GM23338 (cell line): ENCODE results near the gene LDB3. TPM values are rescaled to one million over a fixed set of nuclear protein-coding genes. Genes with fewer than 3 reads are reported as not detected.

Source experiments
- ATAC-seq: fragments of 200-7000 bp; cut with Tn5 transposase; 3 replicates; pipeline ENCODE4 v1.9.1; 2020
- DNase-seq: peaks from one replicate; pipeline ENCODE4 v3.0.0-alpha.2; 2015; ENCODE audit warnings: low spot score
- H2AFZ ChIP-seq: fragments of 200-600 bp; sonication (generic); 2 replicates; pipeline ENCODE4 v1.8.0; 2016; ENCODE audit warnings: antibody characterized with exemption, mild to moderate bottlenecking, moderate library complexity
- H3F3A ChIP-seq: fragments of 200-600 bp; sonication (generic); replicated peaks from 2 replicates; pipeline ENCODE4 v1.8.0; 2017; ENCODE audit warnings: antibody characterized with exemption, mixed run types, low read depth
- H3K27ac ChIP-seq: fragments of 200-600 bp; sonication (generic); 2 replicates; pipeline ENCODE4 v1.6.1; 2016; ENCODE audit warnings: low read depth
- H3K27me3 ChIP-seq: fragments of 200-600 bp; sonication (generic); 2 replicates; pipeline ENCODE4 v1.8.0; 2016; ENCODE audit warnings: mild to moderate bottlenecking, mixed run types, moderate library complexity; ENCODE audit not compliant: insufficient read depth
- H3K36me3 ChIP-seq: fragments of 200-600 bp; sonication (generic); 2 replicates; pipeline ENCODE4 v1.8.0; 2016; ENCODE audit warnings: mild to moderate bottlenecking; ENCODE audit not compliant: insufficient read depth
- H3K4me1 ChIP-seq: fragments of 200-600 bp; sonication (generic); 2 replicates; pipeline ENCODE4 v1.8.0; 2016; ENCODE audit warnings: mild to moderate bottlenecking, moderate library complexity; ENCODE audit not compliant: insufficient read depth
- H3K4me2 ChIP-seq: fragments of 200-600 bp; sonication (generic); 2 replicates; pipeline ENCODE4 v1.7.1; 2017; ENCODE audit warnings: mixed run types
- H3K4me3 ChIP-seq: fragments of 200-600 bp; sonication (generic); 2 replicates; pipeline ENCODE4 v1.6.1; 2016; ENCODE audit warnings: mixed run types
- H3K79me2 ChIP-seq: fragments of 200-600 bp; sonication (generic); replicated peaks from 2 replicates; pipeline ENCODE4 v1.8.0; 2017; ENCODE audit warnings: mild to moderate bottlenecking; ENCODE audit not compliant: insufficient read depth
- H3K9me2 ChIP-seq: fragments of 200-600 bp; sonication (generic); 2 replicates; pipeline ENCODE4 v1.8.0; 2017; ENCODE audit not compliant: insufficient read depth
- H4K20me1 ChIP-seq: fragments of 200-600 bp; sonication (generic); replicated peaks from 2 replicates; pipeline ENCODE4 v1.8.0; 2017; ENCODE audit warnings: mild to moderate bottlenecking; ENCODE audit not compliant: insufficient read depth
- H3K27ac Mint-ChIP-seq: 2 replicates; pipeline ENCODE4 v1.8.0; 2020; ENCODE audit warnings: inconsistent platforms, mild to moderate bottlenecking, moderate library complexity, mixed read lengths
- H3K27me3 Mint-ChIP-seq: 3 replicates; pipeline ENCODE4 v1.8.0; 2022; ENCODE audit warnings: low read depth, mild to moderate bottlenecking, moderate library complexity, mixed read lengths, inconsistent platforms; ENCODE audit not compliant: insufficient read depth, poor library complexity
- H3K36me3 Mint-ChIP-seq: 3 replicates; pipeline ENCODE4 v1.8.0; 2021; ENCODE audit warnings: low read depth, mild to moderate bottlenecking, inconsistent platforms, moderate library complexity, mixed read lengths
- H3K4me1 Mint-ChIP-seq: 3 replicates; pipeline ENCODE4 v1.8.0; 2020; ENCODE audit warnings: mild to moderate bottlenecking, inconsistent platforms, mixed read lengths
- H3K4me3 Mint-ChIP-seq: 3 replicates; pipeline ENCODE4 v1.8.0; 2021; ENCODE audit warnings: moderate library complexity, mild to moderate bottlenecking, inconsistent platforms, mixed read lengths
- H3K9me3 Mint-ChIP-seq: 3 replicates; pipeline ENCODE4 v1.8.0; 2020; ENCODE audit warnings: moderate library complexity, mild to moderate bottlenecking, inconsistent platforms, mixed read lengths
- CREB1 ChIP-seq: fragments of 250-450 bp; sonication (Bioruptor Pico); IDR thresholded peaks from 2 replicates; pipeline ENCODE4 v1.5.0; 2020; ENCODE audit warnings: low read depth, mild to moderate bottlenecking, moderate library complexity
- EZH2phosphoT487 ChIP-seq: fragments of 200-600 bp; sonication (generic); IDR thresholded peaks from one replicate; pipeline ENCODE4 v1.8.1; 2018; ENCODE audit warnings: antibody characterized with exemption; ENCODE audit not compliant: unreplicated experiment
- JUNB ChIP-seq: IDR thresholded peaks from one replicate; pipeline ENCODE4 v1.6.1; 2016; ENCODE audit warnings: antibody characterized with exemption; ENCODE audit not compliant: unreplicated experiment
- POLR2AphosphoS5 ChIP-seq: IDR thresholded peaks from 2 replicates; pipeline ENCODE4 v1.6.1; 2016; ENCODE audit warnings: antibody characterized with exemption, low read depth
- STAT1 ChIP-seq: IDR thresholded peaks from one replicate; pipeline ENCODE4 v1.6.1; 2016; ENCODE audit warnings: antibody characterized with exemption; ENCODE audit not compliant: unreplicated experiment
- ZNF114 ChIP-seq: fragments of 250-450 bp; sonication (Bioruptor Pico); IDR thresholded peaks from 2 replicates; pipeline ENCODE4 v1.5.0; 2020; ENCODE audit warnings: mild to moderate bottlenecking, moderate library complexity
- ZNF331 ChIP-seq: fragments of 250-450 bp; sonication (Bioruptor Pico); IDR thresholded peaks from 2 replicates; pipeline ENCODE4 v1.5.0; 2020; ENCODE audit warnings: low read depth, mild to moderate bottlenecking, moderate library complexity
- ZNF462 ChIP-seq: fragments of 250-450 bp; sonication (Bioruptor Pico); IDR thresholded peaks from 2 replicates; pipeline ENCODE4 v1.5.0; 2020; ENCODE audit warnings: mild to moderate bottlenecking, moderate library complexity
- polyA plus RNA-seq: library from polyadenylated mRNA; unstranded; fragments of >200 nt; fragmentation: Nextera tagmentation; extraction: Ambion mirVana; gene quantifications from 2 replicates; pipeline ENCODE4 v1.2.1, GENCODE V29; 2016
- total RNA-seq: library from RNA; depleted of rRNA; stranded (reverse); fragments of >200 nt; shearing (Covaris generic); gene quantifications from 2 replicates; pipeline ENCODE4 v1.2.3, GENCODE V29; 2014
- TF ChIP-seq, protein P1 (sequence below): IDR thresholded peaks from 2 replicates; pipeline ENCODE4 v1.6.1; 2016; ENCODE audit warnings: antibody characterized with exemption

LDB3 gene
- total and polyA plus RNA-seq, 2 experiments from 2014 or later = 0.14 to 0.16 TPM

- TF ChIP-seq, protein P1, sequence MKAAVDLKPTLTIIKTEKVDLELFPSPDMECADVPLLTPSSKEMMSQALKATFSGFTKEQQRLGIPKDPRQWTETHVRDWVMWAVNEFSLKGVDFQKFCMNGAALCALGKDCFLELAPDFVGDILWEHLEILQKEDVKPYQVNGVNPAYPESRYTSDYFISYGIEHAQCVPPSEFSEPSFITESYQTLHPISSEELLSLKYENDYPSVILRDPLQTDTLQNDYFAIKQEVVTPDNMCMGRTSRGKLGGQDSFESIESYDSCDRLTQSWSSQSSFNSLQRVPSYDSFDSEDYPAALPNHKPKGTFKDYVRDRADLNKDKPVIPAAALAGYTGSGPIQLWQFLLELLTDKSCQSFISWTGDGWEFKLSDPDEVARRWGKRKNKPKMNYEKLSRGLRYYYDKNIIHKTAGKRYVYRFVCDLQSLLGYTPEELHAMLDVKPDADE = no peak
Measured at GRCh38 chr10:86765548-86765947, 97.2 kb downstream of the LDB3 start (continued).

GRCh38 chr10:86768412-86769062 lies 100.2 kb downstream of the LDB3 start:
- Histone ChIP-seq H4K20me1 (peaks cover 58% of the 10 kb centered on the region), H3K9me2 (no peaks in the 10 kb centered on the region), H3K4me3 (no peak overlapping the region), H3F3A (no peaks in the 10 kb centered on the region), H3K4me2 (peak overlapping the region; percentile 52), H3K36me3 (no peaks in the 10 kb centered on the region), H3K27me3 (no peaks in the 10 kb centered on the region), H2AFZ (no peak overlapping the region), H3K4me1 (peaks cover 53% of the 10 kb centered on the region), H3K79me2 (peaks cover 100% of the 10 kb centered on the region), H3K27ac (no peak overlapping the region)
- H3K4me1 Mint-ChIP-seq = peaks cover 52% of the 10 kb centered on the region
- ATAC-seq (no peak), DNase-seq (no peak)
- H3K9me3 Mint-ChIP-seq = no peaks in the 10 kb centered on the region
- H3K27ac Mint-ChIP-seq = peak overlapping the region; percentile 87; the same call in 1 of the 2 replicates
- H3K27me3 Mint-ChIP-seq = no peaks in the 10 kb centered on the region
- H3K36me3 Mint-ChIP-seq = no peaks in the 10 kb centered on the region
- TF ChIP-seq EZH2phosphoT487 (no peak), ZNF114 (no peak)
- H3K4me3 Mint-ChIP-seq = no peak overlapping the region; the same call in 2 of the 3 replicates

DNA sequence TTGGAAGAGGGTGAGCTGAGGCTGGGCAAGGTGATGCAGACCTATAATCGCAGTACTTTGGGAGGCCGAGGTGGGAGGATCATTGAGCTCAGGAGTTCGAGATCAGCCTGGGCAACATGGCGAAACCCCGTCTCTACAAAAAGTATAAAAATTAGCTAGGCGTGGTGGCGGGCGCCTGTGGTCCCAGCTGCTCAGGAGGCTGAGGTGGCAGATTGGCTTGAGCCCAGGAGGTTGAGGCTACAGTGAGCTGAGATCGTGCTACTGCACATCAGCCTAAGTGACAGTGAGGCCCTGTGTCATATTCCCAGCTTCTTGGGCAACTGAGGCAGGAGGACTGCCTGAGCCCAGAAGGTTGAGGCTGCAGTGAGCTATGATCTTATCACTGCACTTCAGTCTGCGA lies 101.7 kb downstream of the LDB3 start:
- H3K27ac ChIP-seq = peak overlapping the region; percentile 7; the same call in 1 of the 2 replicates
- H4K20me1 ChIP-seq = peaks cover 58% of the 10 kb centered on the region
- peak overlapping the region; percentile 45; the same call in 1 of the 2 replicates for H3K4me2 ChIP-seq
- no peaks in the 10 kb centered on the region for H3K36me3 ChIP-seq
- no peaks in the 10 kb centered on the region for H3K9me2 ChIP-seq
- Mint-ChIP-seq H3K4me3 (no peak overlapping the region; the same call in 2 of the 3 replicates), H3K27me3 (no peaks in the 10 kb centered on the region), H3K27ac (0 out of 2 replicates have a peak overlapping the region, but pooled peaks have one; percentile 60), H3K36me3 (no peaks in the 10 kb centered on the region), H3K9me3 (no peaks in the 10 kb centered on the region), H3K4me1 (peaks cover 56% of the 10 kb centered on the region)
- DNase-seq (no peak), ATAC-seq (peak; percentile 11)
- no peak overlapping the region for H2AFZ ChIP-seq
- no peaks in the 10 kb centered on the region for H3K27me3 ChIP-seq
- H3K4me3 ChIP-seq = no peak overlapping the region
- peaks cover 56% of the 10 kb centered on the region for H3K4me1 ChIP-seq
- H3K79me2 ChIP-seq = peaks cover 100% of the 10 kb centered on the region
- H3F3A ChIP-seq = no peaks in the 10 kb centered on the region
- TF ChIP-seq CREB1 (CRISPR knock-in tag) = no peak
- TF ChIP-seq EZH2phosphoT487 = no peak
- no peak for TF ChIP-seq STAT1
- no peak for TF ChIP-seq ZNF331
- no peak for TF ChIP-seq ZNF462
- TF ChIP-seq POLR2AphosphoS5 = no peak
- no peak for TF ChIP-seq JUNB
